ENCODE measurements around the gene VPS13D.
A peak's percentile ranks its signal among the peaks of the same experiment; 100 is the strongest.

The VPS13D gene

DNA sequence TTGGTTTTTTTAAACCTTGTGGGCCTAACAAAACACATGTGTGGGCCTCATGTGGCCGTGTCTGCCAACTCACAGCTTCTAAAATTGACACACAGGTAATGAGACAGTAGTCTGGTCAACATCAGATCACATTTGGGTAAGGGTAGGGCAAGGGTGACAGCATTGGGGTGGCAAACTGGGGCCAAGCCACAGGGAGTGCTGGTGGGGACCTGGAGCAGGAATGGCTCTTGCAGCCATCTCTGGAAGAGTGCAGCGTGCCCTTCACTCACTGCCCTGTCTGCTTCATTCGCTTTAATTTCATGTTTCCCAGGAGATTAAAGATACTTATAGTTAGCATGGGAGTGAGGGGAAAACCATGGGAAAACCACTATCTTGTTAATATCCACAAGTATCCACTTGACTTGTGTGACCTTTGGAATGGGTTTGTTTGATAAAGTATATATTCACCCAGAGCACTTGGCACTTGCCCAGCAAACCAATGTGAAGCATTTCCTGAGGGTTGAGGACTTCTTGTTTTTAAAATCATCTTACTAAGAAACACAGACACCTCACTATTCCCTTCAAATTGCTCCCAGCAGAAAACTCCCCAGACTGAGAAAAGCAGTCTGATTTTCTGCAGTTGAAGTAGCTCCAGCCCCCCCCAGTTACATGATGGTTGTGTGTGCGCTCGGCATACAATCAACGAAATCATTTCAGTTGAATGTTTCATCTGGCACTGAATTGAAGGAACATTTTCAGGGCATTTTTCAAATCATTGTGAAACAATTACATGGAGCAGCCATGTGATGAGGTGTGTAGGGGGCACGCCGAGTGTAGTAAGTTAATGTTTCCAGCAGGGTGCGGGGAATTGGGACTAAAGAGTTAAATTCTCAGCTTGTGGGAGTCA lies 175.7 kb downstream of the VPS13D start:
- DNase-seq (ENCODE audit: low read depth in 3 of 3) = no peak

DNA sequence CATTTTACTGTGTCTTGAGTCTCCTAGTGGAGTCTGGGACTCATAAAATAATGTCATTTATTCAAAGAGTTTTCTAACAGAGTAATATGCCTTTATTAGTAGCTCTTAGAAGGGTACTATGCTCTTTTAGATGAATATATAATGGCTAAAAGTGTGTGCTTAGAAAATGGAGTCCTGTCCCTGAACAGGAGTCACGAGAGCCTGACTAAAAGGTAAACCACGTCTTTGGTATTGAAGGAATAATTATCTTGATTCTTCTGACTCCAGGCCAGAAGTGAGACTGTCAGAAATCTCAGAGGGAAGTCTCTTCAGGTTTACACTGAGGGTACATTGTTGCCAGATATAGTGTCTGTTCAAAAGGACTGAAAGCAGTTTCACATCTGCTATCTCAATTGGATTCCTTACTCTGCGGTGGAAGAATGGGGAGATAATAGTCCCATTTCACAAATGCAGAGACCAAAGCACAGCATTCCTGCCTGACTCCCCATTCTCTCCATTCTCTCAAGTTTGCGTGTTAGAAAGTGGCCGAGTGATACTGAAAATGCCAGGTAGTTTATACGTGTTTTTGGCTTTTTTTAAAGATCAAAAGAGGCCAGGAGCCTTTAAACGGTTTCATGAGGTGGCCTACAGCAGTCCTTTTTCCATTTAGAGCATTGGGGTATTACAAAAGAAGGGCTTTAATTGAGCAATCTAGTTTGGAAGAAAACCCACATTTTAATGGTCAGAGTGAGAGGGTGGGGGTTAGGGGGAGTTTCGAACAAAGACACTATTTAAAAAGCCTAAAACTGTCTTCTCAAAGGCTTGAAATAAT lies 176.6 kb downstream of the VPS13D start:
- DNase-seq (ENCODE audit: low read depth in 3 of 3) = no peak

DNA sequence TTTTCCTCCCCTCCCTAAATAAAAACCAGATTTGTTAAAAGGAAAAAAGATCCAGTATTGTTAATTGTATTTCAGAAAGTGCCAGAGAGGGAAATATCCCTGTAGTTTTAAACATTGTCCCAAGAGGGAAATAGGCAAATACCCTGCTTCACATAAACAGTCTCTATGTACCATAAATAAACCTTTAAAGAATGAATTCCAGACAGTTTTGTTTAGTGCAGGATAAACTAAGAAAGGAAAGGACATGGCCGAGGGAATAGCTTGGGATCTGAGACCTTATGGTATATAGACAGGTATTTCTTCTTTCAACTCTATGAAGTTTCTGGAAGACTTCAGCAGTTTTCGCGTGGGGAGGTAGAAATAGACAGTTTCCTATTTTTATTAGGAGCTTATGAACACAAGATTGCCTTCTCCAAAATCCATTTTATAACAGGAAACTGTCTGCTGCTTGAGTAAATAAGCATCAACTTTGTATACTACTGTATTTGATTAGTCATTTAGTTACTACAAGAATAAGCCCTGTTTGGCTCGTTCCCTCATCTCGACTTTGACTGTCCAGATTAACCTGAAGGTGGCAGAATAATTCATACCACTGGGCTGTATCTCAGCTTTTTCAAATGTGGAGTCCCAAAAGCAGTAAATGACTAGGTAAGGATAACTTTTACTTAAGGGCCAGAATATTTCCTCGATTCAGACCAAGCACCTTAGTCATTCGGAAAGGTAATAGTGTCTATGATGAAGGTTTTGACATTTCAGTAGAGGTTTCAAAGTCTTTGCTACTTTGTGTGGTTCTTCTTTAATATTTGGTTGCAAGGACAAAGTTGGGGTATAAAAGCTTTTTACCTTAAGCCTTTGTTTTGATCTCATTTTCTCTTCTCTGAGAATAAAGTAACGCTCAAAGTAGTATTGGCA lies 177.5 kb downstream of the VPS13D start:
- DNase-seq (ENCODE audit: low read depth in 3 of 3) = peak in 1 of 3 donors; percentile 8

GRCh38 chr1:12407962-12408454 lies 178.2 kb downstream of the VPS13D start:
- DNase-seq (ENCODE audit: low read depth in 3 of 3) = no peak

- DNase-seq (ENCODE audit: low read depth in 3 of 3) = no peak
Observed at GRCh38 chr1:12408662-12409061, 178.8 kb downstream of the VPS13D start.

- DNase-seq (ENCODE audit: low read depth in 3 of 3) = no peak
Observed at GRCh38 chr1:12409681-12410080, 179.9 kb downstream of the VPS13D start.

DNA sequence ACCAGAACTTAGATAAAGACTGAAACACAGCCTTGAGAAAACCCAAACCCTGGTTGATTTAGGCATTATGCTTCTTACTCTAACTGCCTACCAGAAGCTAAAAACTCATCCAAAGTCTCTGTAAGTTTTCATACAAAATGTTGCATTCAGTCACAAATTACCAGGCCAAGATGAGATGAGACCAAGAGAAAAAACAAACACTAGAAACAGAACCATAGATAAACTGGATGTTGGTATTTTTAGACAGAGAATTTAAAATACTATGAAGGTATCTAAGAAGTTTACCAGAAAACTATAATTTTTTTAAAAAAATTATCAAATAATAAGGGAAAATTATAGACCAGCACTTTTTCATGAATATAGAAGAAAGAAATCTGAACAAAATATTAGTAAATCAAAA lies 180.5 kb downstream of the VPS13D start:
- DNase-seq (ENCODE audit: low read depth in 3 of 3) = no peak

GRCh38 chr1:12411098-12411497 lies 181.3 kb downstream of the VPS13D start:
- no peak for DNase-seq (ENCODE audit: low read depth in 3 of 3)

- DNase-seq (ENCODE audit: low read depth in 3 of 3) = no peak
Observed at GRCh38 chr1:12411747-12412146, 181.9 kb downstream of the VPS13D start.

DNA sequence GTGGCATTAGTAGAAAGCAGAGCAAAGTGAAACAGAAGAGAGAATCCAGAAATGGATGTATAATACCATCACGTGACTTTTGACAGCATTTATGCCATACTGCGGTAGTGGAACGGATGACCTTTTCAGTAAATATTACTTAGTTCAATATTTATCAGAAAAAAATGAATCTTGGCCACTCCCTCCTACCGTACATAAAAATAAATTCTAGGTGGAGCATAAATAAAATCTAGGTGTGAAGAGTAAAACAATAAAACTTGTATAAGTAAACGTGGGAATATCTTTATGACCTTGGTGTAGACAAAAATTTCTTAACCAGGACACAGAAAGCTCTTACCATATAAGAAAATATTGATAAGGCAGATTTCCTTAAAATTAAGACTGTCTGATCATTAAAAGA lies 182.6 kb downstream of the VPS13D start:
- no peak for DNase-seq (ENCODE audit: low read depth in 3 of 3)

GRCh38 chr1:12413664-12414410 lies 184.0 kb downstream of the VPS13D start:
- no peak for DNase-seq (ENCODE audit: low read depth in 3 of 3)

GRCh38 chr1:12414444-12415018 lies 184.7 kb downstream of the VPS13D start:
- no peak for DNase-seq (ENCODE audit: low read depth in 3 of 3)

DNA sequence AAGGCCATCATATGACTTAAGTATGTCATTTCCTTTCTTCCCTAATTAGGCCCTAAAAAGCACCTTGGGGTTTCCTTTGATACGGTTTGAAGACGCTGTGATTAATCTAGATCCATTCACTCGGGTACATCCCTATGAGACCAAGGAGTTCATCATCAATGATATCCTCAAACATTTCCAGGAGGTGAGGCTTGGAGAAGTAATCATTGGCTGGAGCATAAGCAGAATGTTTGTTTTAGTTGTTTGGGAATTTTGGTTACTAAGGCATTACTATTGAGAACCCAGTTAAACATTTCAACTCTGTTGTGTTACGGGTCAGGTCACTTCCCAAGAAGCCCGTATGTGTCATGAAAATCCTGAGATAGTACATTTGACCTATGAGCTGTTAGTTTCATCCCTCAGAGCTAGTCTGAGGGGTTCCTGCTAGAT lies 185.2 kb downstream of the VPS13D start:
- no peak for DNase-seq (ENCODE audit: low read depth in 3 of 3)

GRCh38 chr1:12416101-12416500 lies 186.3 kb downstream of the VPS13D start:
- DNase-seq (ENCODE audit: low read depth in 3 of 3) = no peak

- no peak for DNase-seq (ENCODE audit: low read depth in 3 of 3)
Observed at GRCh38 chr1:12416744-12417143, 186.9 kb downstream of the VPS13D start.

DNA sequence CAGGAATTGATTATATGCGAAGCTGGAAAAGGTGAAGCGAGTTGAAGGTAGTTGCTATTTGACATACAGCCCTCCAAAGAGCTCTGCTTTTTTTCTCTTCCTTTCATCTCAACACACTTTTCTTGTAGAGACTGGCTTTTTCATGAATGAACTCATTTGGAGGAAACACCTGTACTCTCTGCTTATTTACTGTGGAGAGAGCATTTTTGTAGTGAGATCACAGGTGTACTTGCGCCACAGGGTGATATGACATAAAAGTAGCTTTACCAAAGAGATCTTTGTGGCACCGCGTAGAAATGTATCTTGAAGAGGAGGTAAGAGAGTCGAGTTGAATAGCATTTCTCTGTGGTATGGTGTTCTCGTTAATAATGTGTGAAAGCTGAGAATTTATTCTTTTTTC lies 187.6 kb downstream of the VPS13D start:
- no peak for DNase-seq (ENCODE audit: low read depth in 3 of 3)

DNA sequence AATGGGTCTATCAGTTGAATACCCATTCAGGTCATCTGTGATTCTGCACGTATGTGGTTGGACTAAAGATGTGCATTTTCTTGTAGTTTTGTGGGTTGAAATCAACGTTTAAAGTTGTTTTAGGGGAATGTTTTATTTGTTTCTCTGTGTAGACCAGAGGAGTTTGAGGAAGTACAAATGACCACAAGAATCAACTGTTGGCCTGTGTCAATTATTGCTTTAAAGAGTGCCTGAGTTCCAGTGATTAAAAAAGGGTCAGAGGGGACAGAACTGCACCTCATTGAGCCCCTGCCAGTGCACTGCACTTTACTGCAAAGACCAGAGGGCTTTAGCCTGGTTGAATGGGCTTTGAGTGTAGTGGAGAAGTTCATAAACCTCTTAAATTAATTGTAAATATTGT lies 190.3 kb downstream of the VPS13D start:
- DNase-seq (ENCODE audit: low read depth in 3 of 3) = no peak

- DNase-seq (ENCODE audit: low read depth in 3 of 3) = no peak
Observed at GRCh38 chr1:12422488-12422887, 192.7 kb downstream of the VPS13D start.

DNA sequence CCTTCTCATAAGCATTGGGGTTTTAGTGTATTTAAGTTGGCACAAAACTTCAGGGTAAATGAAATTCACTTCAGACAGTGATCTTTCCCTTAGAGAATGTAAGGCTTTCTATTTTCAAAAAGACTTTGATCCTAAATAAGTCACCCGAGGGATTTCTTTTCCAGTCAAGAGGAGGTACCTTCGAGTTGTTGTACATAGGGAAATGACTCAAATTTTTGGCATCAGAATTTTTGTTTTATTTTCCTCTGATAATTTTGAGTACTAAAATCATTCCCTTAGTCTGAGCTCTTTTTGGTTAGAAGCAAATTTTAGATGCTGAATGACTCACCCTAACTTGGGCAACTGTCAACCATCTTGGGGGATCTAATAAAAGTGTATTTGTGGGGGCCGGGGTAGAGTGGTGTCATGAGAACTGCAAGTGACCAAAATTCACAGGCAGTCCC lies 194.3 kb downstream of the VPS13D start:
- DNase-seq (ENCODE audit: low read depth in 3 of 3) = no peak

- no peak for DNase-seq (ENCODE audit: low read depth in 3 of 3)
Observed at GRCh38 chr1:12424793-12425192, 195.0 kb downstream of the VPS13D start.

All from stimulated activated CD4-positive, alpha-beta T cell treated with anti-CD3 and anti-CD28 coated beads, TNF-alpha, amount 100 ng/mL, for 48 hours (primary cell).